ENCODE results near the gene GFER. TPM values are rescaled to one million over a fixed set of nuclear protein-coding genes. Genes with fewer than 3 reads are reported as not detected.
A peak's percentile ranks its signal among the peaks of the same experiment; 100 is the strongest.

The GFER gene
- total and polyA plus RNA-seq, 9 of the 15 experiments (the other 6 are each of a cell fraction or from before 2014, with no cell fraction given), result 4.3 to 53.7 (median 19.8) TPM

GRCh38 chr16:1991588-1991947 lies 7.6 kb downstream of the GFER start:
- in situ Hi-C loops (cut with MboI), result no loop called here
- POLR2A ChIA-PET, result interaction anchor here (0.5 to 5.5 kb wide), 3 partner anchors 14 to 26 kb away, joined by 3 to 50 read pairs (median 4); partner anchors contain the start of genes RNF151 and RPS2
- FAIRE-seq (no peak), DNase-seq (ENCODE audit: extremely low read depth in 1 of 4, low spot score in 3 of 4) (no peak), ATAC-seq (peak; percentile 1; the same call in 1 of the 3 replicates)
- H3K4me1 ChIP-seq (replicated peaks in 1 of 2; ENCODE audit: control insufficient read depth in 2 of 2, insufficient read depth in 2 of 2, low read length in 2 of 2), result peaks cover 29 to 59% of the 10 kb centered on the region in 2 experiments
- H3K27ac ChIP-seq (ENCODE audit: extremely low read depth, low read depth, low read length), result peak overlapping the region; percentile 78
- peaks cover 31% of the 10 kb centered on the region for H3K79me2 ChIP-seq (ENCODE audit: control insufficient read depth, insufficient read depth, low read length)
- CTCF ChIA-PET (ENCODE audit: low intra/inter-chr PET ratio), result no interaction called here
- peak overlapping the region; percentile 41 to 89 for H3K9ac ChIP-seq (ENCODE audit: insufficient read depth in 1 of 2, low read depth in 2 of 2, low read length in 2 of 2)
- H2AFZ ChIP-seq (ENCODE audit: low read depth, low read length), result peak overlapping the region; percentile 95
- intact Hi-C loops (cut with micrococcal nuclease), result no loop called here
- BruUV-seq (replicated peaks), result TSS peak; percentile 90
- no peak overlapping the region for H3K4me3 ChIP-seq
- peaks cover 22% of the 10 kb centered on the region; the same call in 1 of the 3 replicates for H3K36me3 ChIP-seq (ENCODE audit: control insufficient read depth, insufficient read depth, low read length)
- no peaks in the 10 kb centered on the region for H3K27me3 ChIP-seq (ENCODE audit: control insufficient read depth in 2 of 2, insufficient read depth in 2 of 2, low read length in 2 of 2)
- no peaks in the 10 kb centered on the region for H3K9me1 ChIP-seq (ENCODE audit: control insufficient read depth, insufficient read depth, low read length)
- peak overlapping the region; percentile 69 for H3K4me2 ChIP-seq (ENCODE audit: insufficient read depth, low read length)
- H3K9me3 ChIP-seq (replicated peaks; ENCODE audit: control insufficient read depth, insufficient read depth, low read depth, low read length), result no peaks in the 10 kb centered on the region
- no peaks in the 10 kb centered on the region; the same call in 1 of the 2 replicates for H4K20me1 ChIP-seq (replicated peaks; ENCODE audit: control insufficient read depth, insufficient read depth, low read length)
- WGBS (ENCODE audit: insufficient coverage, low coverage, missing lambda C conversion rate), result 50% methylated on average over 16 of the region's 22 CpGs
- TF ChIP-seq FOXM1 (IDR thresholded peaks at IDR 0.05; ENCODE audit: low read depth) (no peak), FOXM1 (CRISPR knock-in tag; IDR thresholded peaks at IDR 0.05; ENCODE audit: low read depth) (0 out of 2 replicates have a peak, but pooled peaks have one; percentile 13), SMARCE1 (IDR thresholded peaks at IDR 0.05) (no peak), BCOR (IDR thresholded peaks at IDR 0.05) (peak; percentile 74), ZNF277 (CRISPR knock-in tag; IDR thresholded peaks at IDR 0.05; ENCODE audit: borderline replicate concordance) (0 out of 2 replicates have a peak, but pooled peaks have one; percentile 23), ZNF75A (CRISPR knock-in tag; IDR thresholded peaks at IDR 0.05) (no peak), NCOA4 (IDR thresholded peaks at IDR 0.05; ENCODE audit: partially characterized antibody) (no peak), FOXP1 (CRISPR knock-in tag; IDR thresholded peaks at IDR 0.05) (no peak), RBM17 (IDR thresholded peaks at IDR 0.05; ENCODE audit: borderline replicate concordance, low read depth, low read length) (no peak), ZNF644 (tag; IDR thresholded peaks at IDR 0.05; ENCODE audit: low read depth) (no peak), ZBTB40 (IDR thresholded peaks at IDR 0.05) (peak; percentile 55; the same call in 1 of the 2 replicates), ZBTB40 (CRISPR knock-in tag; IDR thresholded peaks at IDR 0.05) (no peak), TAF1 (IDR thresholded peaks at IDR 0.05; ENCODE audit: control insufficient read depth, extremely low read depth, insufficient read depth, low read length, severe bottlenecking) (no peak)
